ENCODE measurements around the gene BTBD17. TPM values are rescaled to one million over a fixed set of nuclear protein-coding genes. Genes with fewer than 3 reads are reported as not detected.
A peak's percentile ranks its signal among the peaks of the same experiment; 100 is the strongest.

The BTBD17 gene
- total and polyA plus RNA-seq, 2 experiments from 2014 or later = 0.39 to 1.3 TPM

DNA sequence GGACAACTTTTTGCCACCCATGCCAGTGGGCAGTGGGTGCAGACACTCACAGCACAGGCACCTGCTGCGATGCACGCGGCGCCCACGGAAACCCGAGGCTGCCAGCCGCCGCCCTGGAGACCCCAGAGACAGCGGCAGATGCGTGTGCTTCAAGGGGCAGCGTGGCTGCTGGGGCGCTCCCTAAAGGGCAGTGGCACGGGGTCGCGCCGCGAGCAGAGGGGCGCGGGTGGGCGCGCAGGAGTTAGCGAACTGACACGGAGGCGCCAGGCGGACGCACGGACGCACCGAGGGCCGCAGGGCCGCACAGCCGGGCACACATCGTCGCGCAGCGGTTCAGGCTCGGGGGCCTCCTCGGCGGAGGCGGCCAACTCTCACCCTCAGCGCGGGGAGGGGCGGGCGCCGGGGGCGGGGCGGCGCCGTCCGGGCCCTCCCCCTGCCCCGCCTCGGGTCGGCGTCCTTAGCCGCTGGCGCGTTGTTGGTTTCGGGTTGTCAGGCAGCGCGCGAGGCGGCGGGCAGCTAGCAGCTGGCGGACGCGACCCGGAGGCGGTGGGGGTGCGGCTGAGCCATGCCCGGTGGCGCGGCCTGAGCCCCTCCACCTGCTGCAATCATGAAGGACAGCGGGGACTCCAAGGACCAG lies 35.8 kb downstream of the BTBD17 start, which contains the start of gene KIF19:
KIF19 (plus strand) TSS at position 484 of the 637 bp plus-strand sequence; CDS start at position 608, 124 bp downstream.
- Histone ChIP-seq H3K4me3 (no peak within 1 kb of the TSS), H3K36me3 (replicated peaks; ENCODE audit: insufficient read depth, low read depth) (no peaks in the 10 kb centered on the region), H2AFZ (no peak within 1 kb of the TSS), H3K9me2 (replicated peaks; ENCODE audit: insufficient read depth) (no peaks in the 10 kb centered on the region), H4K20me1 (ENCODE audit: insufficient read depth, poor library complexity, severe bottlenecking) (no peaks in the 10 kb centered on the region), H3K4me1 (ENCODE audit: insufficient read depth) (no peaks in the 10 kb centered on the region), H3K27me3 (peaks cover 37% of the 10 kb centered on the region), H3K4me2 (peak within 1 kb of the TSS; percentile 85), H3K79me2 (no peaks in the 10 kb centered on the region), H3K9me3 (ENCODE audit: low read depth) (no peaks in the 10 kb centered on the region), H3K27ac (no peak within 1 kb of the TSS)
- peak; percentile 70 for DNase-seq (ENCODE audit: low spot score)
- WGBS (ENCODE audit: low lambda C conversion rate, missing lambda C conversion rate) = 13% methylated on average over 35 of the region's 73 CpGs
- TF ChIP-seq EZH2phosphoT487 (IDR thresholded peaks at IDR 0.05; ENCODE audit: low read depth, severe bottlenecking, unreplicated experiment) (no peak), EZH2 (IDR thresholded peaks at IDR 0.05; ENCODE audit: borderline replicate concordance) (no peak)
- TF ChIP-seq, protein P1, sequence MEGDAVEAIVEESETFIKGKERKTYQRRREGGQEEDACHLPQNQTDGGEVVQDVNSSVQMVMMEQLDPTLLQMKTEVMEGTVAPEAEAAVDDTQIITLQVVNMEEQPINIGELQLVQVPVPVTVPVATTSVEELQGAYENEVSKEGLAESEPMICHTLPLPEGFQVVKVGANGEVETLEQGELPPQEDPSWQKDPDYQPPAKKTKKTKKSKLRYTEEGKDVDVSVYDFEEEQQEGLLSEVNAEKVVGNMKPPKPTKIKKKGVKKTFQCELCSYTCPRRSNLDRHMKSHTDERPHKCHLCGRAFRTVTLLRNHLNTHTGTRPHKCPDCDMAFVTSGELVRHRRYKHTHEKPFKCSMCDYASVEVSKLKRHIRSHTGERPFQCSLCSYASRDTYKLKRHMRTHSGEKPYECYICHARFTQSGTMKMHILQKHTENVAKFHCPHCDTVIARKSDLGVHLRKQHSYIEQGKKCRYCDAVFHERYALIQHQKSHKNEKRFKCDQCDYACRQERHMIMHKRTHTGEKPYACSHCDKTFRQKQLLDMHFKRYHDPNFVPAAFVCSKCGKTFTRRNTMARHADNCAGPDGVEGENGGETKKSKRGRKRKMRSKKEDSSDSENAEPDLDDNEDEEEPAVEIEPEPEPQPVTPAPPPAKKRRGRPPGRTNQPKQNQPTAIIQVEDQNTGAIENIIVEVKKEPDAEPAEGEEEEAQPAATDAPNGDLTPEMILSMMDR (IDR thresholded peaks at IDR 0.05; ENCODE audit: poor library complexity) = no peak

DNA sequence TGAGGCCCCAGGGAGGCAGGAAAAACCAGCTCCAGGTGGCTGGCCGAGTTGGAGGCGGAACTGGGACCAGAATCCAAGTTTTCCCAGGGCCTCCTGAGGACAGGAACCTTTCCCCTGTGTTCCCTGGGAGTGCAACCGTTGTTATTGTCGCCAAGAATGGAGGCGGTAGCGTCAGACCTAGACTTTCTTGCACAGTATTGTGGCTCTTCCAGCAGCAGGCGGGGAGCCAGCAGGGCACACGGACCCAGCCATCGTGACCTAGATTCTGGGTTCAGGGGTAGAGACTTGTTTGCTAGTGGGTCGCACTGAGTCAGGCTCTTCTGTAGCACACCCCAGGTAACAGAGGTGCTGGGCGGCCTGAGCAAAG lies 36.3 kb downstream of the BTBD17 start:
- Histone ChIP-seq H2AFZ (no peak overlapping the region), H3K27me3 (peaks cover 37% of the 10 kb centered on the region), H3K9me2 (replicated peaks; ENCODE audit: insufficient read depth) (no peaks in the 10 kb centered on the region), H3K4me2 (peak overlapping the region; percentile 85), H3K79me2 (no peaks in the 10 kb centered on the region), H4K20me1 (ENCODE audit: insufficient read depth, poor library complexity, severe bottlenecking) (no peaks in the 10 kb centered on the region), H3K4me3 (no peak overlapping the region), H3K4me1 (ENCODE audit: insufficient read depth) (no peaks in the 10 kb centered on the region), H3K36me3 (replicated peaks; ENCODE audit: insufficient read depth, low read depth) (no peaks in the 10 kb centered on the region), H3K9me3 (ENCODE audit: low read depth) (no peaks in the 10 kb centered on the region), H3K27ac (no peak overlapping the region)
- no peak for DNase-seq (ENCODE audit: low spot score)
- TF ChIP-seq, protein P1 (IDR thresholded peaks at IDR 0.05; ENCODE audit: poor library complexity) = no peak
- TF ChIP-seq EZH2phosphoT487 (IDR thresholded peaks at IDR 0.05; ENCODE audit: low read depth, severe bottlenecking, unreplicated experiment) = no peak
- TF ChIP-seq EZH2 (IDR thresholded peaks at IDR 0.05; ENCODE audit: borderline replicate concordance) = no peak
- 63% methylated on average over 11 of the region's 11 CpGs for WGBS (ENCODE audit: low lambda C conversion rate, missing lambda C conversion rate)

DNA sequence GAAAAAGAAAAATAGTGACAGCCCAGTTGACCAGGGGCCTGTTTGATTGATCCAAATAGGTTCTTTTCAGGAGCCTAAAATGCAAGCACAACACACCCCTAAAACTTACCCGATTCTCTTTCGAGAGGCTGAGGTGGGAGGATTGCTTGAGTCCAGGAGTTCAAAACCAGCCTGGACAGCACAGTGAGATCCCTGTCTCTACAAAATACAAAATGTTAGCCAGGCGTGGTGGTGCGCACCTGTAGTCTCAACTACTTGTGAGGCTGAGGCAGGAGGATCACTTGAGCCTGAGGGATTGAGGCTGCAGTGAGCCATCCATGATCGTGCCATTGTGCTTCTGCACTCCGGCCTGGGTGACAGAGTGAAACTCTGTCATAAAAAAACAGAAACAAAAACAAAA lies 37.1 kb downstream of the BTBD17 start:
- no peaks in the 10 kb centered on the region for H3K9me3 ChIP-seq (ENCODE audit: low read depth)
- no peak overlapping the region for H2AFZ ChIP-seq
- no peak for DNase-seq (ENCODE audit: low spot score)
- H3K4me3 ChIP-seq = no peak overlapping the region
- no peaks in the 10 kb centered on the region for H3K9me2 ChIP-seq (replicated peaks; ENCODE audit: insufficient read depth)
- H3K27ac ChIP-seq = no peak overlapping the region
- no peak for TF ChIP-seq EZH2phosphoT487 (IDR thresholded peaks at IDR 0.05; ENCODE audit: low read depth, severe bottlenecking, unreplicated experiment)
- TF ChIP-seq EZH2 (IDR thresholded peaks at IDR 0.05; ENCODE audit: borderline replicate concordance) = no peak
- TF ChIP-seq, protein P1 (IDR thresholded peaks at IDR 0.05; ENCODE audit: poor library complexity) = no peak
- H3K4me2 ChIP-seq = no peak overlapping the region
- no peaks in the 10 kb centered on the region for H4K20me1 ChIP-seq (ENCODE audit: insufficient read depth, poor library complexity, severe bottlenecking)
- 94% methylated on average over 6 of the region's 6 CpGs for WGBS (ENCODE audit: low lambda C conversion rate, missing lambda C conversion rate)
- no peaks in the 10 kb centered on the region for H3K4me1 ChIP-seq (ENCODE audit: insufficient read depth)
- no peaks in the 10 kb centered on the region for H3K36me3 ChIP-seq (replicated peaks; ENCODE audit: insufficient read depth, low read depth)
- H3K27me3 ChIP-seq = peaks cover 33% of the 10 kb centered on the region
- no peaks in the 10 kb centered on the region for H3K79me2 ChIP-seq
